Activated CD8-positive, alpha-beta memory T cell treated with anti-CD3 and anti-CD28 coated beads for 24 hours (primary cell): ENCODE results near the gene CPNE4.

ENCODE experiments used
- DNase-seq: peaks from one replicate; pipeline ENCODE4 v3.0.0-alpha.2; 2020

Gene CPNE4

DNA sequence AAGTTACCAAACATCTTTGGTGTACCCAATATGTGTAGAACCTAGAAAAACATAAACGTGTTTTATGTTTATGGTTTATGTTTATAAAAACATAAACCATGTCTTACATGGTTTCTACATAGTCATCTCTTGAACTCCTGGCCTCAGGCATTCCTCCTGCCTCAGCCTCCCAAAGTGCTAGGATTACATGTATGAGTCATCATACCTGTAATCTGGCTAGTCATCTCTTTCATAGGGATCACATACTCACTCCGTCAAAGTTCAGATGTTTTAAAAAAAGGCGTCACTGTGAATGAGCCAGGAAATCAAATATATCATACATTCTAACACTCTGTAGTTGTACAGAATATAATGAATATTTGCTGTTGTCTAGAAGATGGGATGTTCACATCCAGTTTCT, 178.6 kb downstream of the CPNE4 start:
- DNase-seq = no peak

DNA sequence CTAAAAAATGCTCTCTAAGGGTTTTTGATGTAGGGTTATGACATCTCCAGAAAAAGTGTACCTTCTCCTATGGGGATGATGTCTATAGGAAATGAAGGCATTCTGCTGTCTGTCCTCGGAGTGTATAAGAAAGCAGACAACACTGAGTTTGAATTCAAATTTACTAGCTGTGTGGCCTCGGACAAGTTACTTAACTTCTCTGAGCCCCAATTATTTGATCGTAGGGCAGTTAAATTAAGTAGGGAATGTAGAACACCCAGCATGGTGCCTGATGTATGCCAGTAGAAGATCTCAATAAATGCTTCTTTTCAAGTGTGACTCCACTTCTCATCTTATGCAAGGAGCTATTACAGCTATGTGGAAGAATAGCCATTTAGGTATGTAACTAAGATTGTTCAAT, 184.6 kb downstream of the CPNE4 start:
- no peak for DNase-seq

DNA sequence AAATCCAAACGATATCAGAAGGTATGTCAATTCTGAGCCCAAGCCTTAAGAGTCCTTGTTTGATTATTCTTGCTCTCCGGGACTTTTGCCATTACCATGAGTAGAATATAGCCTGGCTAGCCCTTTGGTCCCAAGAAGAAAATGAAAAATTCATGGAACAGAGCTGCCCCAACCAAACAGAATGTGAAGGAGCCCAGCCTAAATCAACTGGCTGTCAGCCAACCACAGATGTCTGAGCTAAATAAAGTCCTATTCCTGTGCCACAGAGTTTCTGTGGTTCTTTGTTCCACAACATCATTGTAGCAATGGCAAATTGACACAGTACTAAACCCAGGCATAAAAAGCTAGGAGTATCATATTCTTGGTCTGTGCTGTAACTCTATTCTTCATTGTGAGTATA, 185.2 kb downstream of the CPNE4 start:
- DNase-seq = no peak

DNA sequence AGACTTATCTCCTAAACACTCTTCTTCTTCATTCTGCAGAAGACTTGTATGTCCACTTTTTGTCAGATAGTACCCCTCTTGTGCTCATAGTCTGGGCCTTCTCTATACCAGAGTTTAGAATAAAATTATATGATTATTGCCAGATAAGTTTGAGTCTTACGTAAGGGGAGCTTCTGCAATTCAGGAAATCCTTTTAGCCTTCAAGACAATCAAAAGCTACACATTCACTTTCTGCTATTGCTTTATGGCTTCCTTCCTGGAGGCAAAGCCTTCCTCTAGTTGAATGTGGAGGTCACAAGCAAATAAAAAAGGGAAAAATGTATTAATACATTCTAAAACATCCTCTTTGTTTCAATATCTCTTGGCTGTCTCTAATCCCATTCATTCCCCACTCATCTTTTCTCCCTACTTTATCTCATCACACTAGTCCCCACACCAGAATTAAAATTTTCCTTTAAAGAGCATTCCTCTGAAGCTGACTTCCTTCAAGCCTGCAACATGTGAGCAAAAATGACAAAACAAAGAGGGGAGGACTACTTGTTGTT, 186.8 kb downstream of the CPNE4 start:
- DNase-seq = no peak

DNA sequence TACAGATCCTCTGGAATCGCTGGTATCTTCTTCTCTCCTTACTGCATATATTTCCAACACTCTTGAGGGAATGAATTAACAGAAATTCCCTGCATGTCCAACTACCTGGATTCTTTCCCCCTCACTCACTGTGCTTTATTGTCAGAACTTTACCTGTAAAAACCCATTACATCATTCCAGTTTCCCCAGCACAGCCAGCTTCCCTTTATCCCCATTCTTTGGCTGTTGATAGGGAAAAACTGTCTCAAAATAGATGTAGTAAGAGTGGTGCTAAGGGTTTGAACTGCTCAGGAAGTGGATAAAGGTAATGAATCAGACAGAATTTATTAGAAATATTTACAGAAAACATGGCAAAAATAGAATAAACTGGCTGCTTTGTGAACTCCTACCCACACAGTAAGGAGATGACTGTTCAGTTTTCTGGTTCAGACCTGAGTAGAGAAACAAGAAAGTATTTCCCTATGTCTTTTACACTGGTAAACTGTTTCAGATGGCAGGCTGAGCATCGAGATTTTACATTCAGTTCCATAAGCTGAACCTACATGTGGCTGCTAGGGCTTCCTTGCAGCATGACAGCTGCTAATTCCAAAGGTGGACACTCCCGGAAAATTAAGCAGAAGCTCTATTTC, 188.4 kb downstream of the CPNE4 start:
- no peak for DNase-seq

DNA sequence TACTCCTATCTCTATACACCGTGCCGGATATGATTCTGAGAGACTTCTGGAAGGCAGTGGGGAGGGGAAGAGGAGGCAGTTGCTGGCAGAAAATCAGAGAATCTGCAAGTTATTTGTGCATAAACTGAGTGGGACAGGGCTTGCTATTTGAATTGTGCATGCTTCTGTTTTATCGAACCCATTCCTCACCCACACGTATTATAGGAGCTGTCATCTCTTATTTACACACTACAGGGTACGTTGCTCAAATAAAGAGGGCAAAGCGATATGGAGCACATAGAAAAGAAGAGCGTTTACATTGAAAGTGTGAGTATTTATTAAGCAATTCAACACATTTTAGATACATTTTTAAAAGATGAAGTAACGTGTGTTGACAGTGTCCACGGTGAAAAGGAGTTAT, 191.6 kb downstream of the CPNE4 start:
- DNase-seq = no peak

DNA sequence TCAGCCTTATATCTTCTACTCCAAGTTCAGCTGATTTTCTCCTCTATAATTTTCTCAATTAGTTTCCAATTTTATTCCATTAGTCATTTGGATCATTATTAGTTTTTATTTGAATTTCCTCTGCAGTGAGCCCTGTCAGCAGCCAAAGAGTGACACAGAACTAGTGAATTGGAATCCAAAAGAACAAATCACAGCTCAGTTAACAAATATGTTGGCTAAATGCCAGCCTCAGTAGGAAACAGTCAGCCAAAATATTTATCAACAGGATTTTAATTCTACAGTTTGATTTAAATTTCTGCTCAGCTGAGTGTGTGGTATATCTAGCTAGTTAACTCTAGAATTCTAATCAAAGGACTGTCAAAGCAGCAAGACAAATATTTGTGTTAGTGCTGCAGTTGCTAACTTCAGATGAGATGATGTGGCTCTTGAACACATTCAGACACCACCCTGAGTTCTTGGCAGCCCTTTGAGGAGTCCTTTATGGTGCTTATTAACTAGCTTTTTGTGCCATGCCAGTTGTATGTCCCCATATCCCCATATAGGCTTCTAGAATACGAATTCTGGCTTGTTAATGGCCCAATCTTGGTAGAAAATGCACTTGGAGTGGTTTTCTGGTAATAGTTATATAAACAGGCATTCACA, 194.5 kb downstream of the CPNE4 start:
- no peak for DNase-seq

DNA sequence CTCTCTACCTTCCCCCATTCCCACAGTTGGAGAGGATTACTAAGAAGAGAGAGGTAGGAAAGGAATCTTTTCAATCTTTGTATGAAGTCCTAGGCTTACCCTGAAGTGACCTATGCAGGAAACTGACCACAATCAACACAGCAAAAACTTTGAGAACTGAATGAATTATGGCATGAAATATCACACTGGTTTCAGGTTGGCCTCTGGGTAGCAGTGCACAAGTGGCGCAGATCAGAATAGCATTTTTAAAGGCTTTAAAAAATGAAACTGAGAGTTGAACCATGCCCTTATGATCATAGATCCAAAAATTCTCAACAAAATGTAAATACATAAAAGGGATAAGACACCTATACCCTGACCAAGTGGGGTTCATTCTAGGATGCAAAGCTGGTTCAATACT, 198.9 kb downstream of the CPNE4 start:
- DNase-seq = no peak

DNA sequence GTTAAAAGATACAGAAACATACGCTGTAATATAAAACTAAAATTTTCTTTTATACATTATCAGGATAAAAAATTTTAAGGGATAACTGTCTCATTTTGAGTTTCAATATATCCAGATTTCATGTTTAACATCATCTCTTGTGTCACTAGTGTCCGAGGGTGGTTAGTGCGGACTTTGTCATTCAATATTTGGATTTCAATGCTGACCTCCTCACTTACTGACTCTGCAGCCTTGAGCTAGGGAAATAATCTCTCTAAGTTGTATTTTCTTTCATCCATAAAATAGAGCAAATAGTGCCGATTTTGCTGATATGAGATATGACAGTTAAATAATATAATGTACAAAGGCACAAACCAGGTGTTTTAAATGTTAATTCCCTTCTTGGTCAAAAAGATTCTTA, 203.2 kb downstream of the CPNE4 start:
- DNase-seq = no peak

DNA sequence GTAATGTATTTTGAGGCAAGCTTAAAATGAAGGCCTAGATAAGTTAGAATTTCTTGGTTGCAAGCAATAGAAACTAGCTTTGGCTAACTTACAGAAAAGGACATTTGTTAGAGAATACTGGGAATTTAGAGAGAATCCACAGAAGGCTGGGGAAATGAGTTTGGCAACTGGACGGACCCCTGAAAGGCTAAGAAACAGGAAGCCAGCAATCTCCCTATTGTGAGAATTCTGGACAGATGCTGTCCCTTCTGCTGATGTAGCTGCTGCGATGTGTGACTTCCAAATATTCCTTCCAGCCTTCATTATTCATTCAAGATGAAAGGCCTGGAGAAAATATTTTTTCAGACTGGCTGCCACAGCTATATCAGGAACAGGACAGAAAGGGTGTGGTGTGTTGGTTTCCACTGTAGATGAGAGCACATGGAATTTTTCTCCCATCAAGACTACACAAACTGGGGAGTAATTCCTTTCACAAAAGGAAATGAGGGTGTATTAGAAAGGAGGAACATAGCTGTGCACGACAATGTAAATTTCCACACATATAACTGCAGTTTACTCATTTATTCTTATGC, 213.5 kb downstream of the CPNE4 start:
- no peak for DNase-seq

DNA sequence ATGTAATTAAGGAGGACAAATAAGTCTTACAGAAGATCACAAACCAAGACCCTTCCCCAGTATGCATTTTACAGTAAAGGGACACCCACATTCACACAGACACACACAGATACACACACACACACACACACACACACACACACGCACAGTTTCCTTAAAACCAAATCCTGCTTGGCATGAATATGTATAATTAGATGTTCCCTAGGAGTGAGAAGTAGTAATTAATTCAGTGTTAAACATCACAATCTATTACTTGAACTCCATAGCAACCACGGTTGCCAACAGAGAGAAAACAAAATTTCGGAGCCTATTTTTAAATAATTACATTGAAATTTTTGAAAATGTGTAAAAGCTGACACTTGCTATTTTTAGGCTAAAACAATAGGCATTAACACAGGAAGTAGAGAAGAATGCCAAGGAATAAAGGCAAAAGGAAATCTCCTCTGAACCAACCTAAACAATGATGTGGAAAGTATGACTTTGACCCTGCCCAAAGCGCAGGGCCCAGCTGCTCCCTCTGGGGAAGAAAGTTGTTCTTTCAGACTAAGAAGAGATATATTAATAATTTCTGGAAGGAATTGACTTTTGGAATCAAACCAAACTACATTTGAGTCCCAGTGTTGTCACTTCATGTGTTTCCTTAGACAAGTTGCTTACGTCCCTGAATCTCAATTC, 215.3 kb downstream of the CPNE4 start:
- DNase-seq = no peak

DNA sequence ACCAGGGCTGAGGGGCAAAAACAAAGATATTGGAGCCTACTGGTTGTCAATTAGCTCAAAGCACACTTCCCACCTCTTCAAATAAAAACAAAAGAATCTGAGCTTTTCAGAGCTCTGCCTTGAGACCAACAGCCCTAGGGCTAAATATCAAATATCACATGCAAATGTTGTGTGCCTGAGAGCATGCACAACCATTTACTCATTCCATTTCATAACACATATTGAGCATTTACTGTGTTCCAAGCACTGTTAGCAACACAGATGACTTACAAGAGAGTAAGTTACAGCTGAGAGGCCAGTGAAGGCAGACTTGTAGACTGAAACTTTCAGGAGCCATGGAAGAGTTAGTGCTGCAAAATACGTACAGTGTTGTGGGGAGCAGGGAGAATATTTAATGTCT, 222.4 kb downstream of the CPNE4 start:
- DNase-seq = no peak

DNA sequence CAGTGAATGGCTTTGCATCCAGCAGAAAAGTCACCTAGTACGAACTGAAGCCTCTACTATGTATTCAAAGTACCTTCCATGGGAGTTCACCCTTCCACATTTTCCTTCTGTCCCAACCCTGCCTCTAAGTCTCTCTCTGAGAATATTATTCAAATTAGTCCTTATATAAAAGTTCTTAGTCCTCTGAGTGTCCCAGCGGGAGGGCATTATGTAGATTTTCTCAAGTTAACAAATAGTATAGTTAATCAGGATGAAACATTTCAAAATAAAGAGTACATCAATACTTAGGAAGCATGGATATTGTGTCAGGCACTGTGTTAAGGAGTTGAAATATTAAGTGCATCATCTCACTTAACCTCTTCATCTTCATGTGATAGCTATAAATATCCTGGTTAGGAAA, 223.3 kb downstream of the CPNE4 start:
- DNase-seq = no peak

DNA sequence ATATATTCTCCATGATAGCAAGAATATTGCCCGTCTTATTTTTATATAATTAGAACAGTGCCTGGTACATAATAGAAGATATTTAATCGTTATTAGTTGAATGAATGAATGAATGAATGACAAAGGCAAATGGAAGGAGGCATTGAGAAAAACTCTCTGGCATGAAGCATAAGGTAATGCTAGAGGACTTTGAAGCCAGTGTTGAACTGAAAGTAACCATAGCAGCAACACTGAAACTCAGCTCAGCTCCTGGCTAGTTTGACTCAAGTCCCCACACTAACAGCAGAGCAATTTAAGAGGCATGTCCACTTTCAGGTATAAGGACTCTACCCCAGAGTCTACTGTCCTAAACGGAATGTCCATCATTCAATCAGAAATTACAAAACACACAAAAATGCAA, 227.0 kb downstream of the CPNE4 start:
- DNase-seq = no peak

DNA sequence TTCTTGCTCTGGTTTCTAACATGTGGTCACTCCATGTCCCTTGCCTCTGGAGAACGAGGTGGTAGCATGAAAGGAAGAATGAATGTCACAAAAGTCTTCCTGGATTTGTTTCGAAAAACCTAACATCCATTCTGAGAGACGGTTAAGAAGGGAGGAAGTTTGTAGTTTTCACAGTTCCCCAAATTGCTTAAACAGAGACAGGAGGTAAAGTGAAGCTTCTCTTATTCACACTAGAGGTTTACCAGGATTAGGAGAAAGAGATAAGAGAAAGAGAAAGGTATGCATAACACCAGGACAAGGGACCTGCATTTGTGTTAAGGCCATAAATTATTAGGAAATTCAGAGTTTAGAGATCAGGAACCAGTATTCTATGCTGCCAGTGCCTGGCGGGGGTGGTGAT, 228.1 kb downstream of the CPNE4 start:
- no peak for DNase-seq

DNA sequence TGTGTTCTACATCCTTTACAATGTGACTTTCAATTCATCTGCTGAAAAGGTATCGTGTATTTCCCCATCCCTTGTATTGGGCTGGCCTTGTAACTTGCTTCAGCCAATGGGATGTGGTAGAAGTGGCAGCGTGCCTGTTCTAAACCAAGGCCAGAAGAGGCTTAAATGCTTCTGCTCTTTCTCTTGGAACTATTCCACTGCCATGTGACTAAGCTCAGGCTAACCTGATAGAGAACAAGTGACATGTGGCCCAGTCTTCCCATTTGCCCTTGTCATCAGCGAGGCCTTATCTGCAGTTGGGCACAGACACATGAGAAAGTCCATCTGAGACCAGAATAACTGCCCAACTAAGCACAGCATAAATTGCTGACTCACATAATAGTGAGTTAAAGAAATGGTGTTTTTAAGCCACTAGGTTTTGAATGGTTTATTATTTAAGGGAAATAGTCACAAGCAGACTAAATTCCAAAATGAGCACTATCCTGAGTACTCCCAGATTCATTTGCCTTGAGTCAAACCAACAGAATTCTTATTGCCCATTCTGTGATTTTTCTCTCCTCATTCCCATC, 230.2 kb downstream of the CPNE4 start:
- DNase-seq = no peak

DNA sequence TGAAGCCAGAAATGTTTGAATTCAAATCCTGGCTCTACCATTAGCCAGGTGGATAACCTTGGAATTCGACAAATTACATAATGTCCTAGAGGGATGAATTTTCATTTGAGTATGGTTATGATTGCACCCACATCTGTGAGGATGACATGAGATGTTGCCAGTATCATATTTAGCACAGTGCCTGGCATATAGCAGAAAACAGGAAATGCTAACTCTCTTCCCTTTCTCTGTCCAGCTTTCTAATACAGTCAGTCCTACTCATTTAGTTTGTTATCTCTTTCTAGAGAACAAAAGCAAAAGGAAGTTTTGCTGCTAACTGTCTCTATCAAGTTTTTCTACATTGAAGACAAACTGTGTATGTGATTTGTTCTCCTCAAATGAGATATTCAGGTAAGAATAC, 231.7 kb downstream of the CPNE4 start:
- DNase-seq = no peak

DNA sequence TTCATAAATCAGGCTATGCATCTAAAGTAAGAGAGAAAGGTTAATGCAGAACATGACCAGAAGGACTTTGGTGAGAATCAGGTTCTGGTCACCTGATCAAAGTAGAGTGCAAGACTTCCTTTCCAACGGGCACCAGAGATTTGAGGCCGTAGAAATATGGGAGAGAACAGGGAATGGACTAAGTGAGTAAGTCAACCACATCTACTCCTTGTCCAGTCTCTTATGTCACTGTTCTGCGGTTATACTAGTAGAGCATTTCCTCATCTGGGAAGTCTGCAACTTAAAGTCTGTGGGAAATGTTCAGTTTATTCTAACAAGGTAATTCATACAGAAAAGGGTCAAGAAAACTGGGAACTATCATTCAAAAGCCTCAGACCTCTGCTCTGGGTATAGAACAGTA, 232.8 kb downstream of the CPNE4 start:
- DNase-seq = no peak

DNA sequence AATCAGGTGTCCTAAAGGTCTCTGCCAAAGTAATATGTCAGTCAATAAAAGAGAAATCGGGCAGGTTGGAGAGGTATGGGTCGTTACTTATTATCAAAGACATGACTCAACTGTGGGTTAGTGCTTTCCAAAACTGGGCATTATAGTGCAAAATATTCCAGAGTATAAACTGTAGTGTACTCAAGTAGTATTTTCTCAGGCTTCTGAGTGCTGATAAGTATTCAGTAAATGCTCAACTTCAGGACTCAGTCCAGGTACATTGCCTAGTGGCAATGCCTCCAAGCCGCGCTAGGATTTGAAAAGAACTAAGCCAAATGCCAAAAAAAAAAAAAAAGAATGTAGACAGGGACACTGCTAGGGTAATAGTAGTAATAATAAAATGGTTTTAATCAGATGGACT, 233.2 kb downstream of the CPNE4 start:
- DNase-seq = no peak

DNA sequence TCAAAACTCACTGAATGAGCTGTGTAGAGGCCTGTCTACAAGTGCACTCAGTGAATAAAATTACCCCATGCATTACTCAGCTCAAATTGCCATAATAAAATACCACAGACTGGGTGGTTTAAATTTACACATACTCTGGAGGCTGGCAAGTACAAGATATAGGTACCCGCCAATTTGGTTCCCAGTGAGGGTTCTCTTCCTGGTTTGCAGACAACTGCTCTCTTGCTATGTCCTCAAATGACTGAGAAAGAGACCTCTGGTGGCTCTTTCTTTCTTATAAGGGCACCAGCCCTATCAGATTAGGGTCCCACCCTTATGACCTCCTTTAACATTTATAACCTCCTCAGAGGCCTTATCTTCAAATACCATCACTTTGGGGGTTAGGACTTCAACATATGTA, 237.0 kb downstream of the CPNE4 start:
- DNase-seq = no peak

DNA sequence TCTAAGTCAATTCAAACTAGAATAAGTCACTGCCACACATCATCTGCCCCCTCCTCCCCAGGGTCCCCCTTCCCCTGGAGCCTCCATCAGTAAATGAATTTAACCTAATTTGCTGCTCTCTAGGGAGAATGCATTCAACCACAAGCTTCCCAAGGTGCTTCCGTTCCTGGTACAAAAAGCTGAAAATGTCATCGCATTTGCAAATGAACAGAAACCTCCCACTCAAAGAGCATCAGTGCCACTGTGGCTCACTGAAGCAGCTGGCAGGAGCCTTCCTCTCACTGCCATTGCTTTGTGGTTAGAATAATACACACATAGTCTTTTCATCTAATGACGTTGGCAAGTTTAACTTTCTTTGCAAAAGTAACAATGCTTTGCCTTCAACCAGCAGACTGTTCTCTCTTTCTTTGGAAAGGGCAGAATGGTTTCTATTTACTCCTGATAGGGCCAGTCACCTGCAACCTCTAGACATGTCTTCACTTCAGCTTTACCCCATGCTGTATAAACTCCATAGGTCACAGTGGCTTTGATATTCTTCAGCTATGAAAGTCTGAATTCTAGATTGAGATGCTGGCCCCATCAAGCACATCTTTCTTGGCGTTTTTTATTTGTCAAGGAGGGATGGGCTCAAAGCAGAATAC, 238.1 kb downstream of the CPNE4 start:
- DNase-seq = no peak

DNA sequence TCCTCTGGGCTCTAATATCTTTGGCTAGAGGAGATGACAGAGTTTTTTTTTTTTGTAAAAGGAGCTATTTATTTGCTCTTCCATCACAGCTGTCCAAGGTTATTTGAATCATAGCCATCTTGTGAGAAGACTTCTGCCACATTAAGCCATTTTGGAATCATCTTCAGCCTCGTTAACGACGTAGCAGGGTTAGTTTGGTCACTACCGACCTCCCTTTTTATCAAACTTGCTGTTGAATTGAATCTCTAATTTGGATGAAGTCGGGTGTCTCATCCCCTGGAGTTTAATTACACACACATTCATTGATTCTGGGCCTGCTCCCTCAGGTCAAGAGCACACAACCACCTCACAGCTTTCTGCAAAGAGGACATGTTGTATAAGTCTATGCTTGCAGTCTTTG, 238.7 kb downstream of the CPNE4 start:
- DNase-seq = no peak

DNA sequence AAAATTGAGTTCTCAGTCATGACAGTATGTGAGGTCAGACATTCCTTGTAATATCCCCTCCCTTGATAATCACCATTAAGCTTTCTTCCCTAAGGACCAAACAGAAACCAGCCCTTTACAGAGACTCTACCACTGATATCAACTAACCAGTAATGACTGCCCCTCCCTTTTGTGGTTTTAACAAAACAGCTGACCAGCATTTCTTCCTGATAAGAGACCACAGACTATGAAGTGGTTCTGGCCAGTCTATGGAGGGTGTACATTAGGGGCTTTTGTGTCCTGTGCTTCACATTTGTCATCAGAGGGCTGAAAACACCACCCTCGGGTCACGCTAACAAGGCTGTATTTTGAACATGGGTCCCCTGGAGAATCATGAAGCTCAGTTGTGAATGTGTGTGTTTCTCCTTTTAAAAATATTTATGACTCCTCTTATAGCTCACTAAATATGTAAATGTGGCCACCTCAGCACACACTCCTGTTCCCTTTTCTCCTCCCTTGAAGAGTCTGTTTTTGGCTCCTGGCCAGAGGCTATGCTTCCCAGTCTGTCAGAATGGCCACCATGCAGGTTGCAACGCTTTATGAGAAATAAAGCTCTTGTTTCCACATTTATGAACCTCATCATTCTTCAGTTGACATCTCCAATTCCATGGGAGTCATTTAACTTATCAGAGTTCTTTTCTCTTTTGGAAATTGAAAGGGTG, 239.3 kb downstream of the CPNE4 start:
- DNase-seq = no peak
